Activated CD8-positive, alpha-beta memory T cell treated with anti-CD3 and anti-CD28 coated beads, Interleukin-2, amount 50 U/mL, for 48 hours (primary cell): ENCODE results near the gene NHERF1.

Experiments used
- DNase-seq: peaks from one replicate; pipeline ENCODE4 v3.0.0-alpha.2; 2020

NHERF1 gene

GRCh38 chr17:74748529-74749278 is at the start of gene NHERF1:
TSS of gene NHERF1 (plus strand) at chr17:74748628. CDS start at chr17:74748847, 219 bp downstream.
- peak; percentile 97 for DNase-seq

- DNase-seq, result no peak
These were observed 49.2 kb upstream of the NHERF1 start for GRCh38 chr17:74699236-74699635.

- no peak for DNase-seq
These were observed 46.1 kb upstream of the NHERF1 start for GRCh38 chr17:74702116-74702871.

- no peak for DNase-seq
These were observed 45.1 kb upstream of the NHERF1 start for GRCh38 chr17:74703311-74703710.

- no peak for DNase-seq
These were observed 43.9 kb upstream of the NHERF1 start for GRCh38 chr17:74704544-74704943.

- no peak for DNase-seq
These were observed 37.2 kb upstream of the NHERF1 start for GRCh38 chr17:74711058-74711824.

GRCh38 chr17:74712301-74712700 is 36.1 kb upstream of the NHERF1 start:
- DNase-seq, result no peak

- no peak for DNase-seq
These were observed 35.7 kb upstream of the NHERF1 start, which contains the start of gene CD300LF for GRCh38 chr17:74712756-74713155. TSS of gene CD300LF (minus strand) at chr17:74712923. CDS start at chr17:74712866, 57 bp downstream.

- DNase-seq, result no peak
These were observed 35.2 kb upstream of the NHERF1 start for GRCh38 chr17:74713171-74713755.

GRCh38 chr17:74715144-74715543 is 33.3 kb upstream of the NHERF1 start:
- DNase-seq, result no peak

- no peak for DNase-seq
These were observed 27.9 kb upstream of the NHERF1 start for GRCh38 chr17:74720506-74720905.

- DNase-seq, result no peak
These were observed 25.6 kb upstream of the NHERF1 start for GRCh38 chr17:74722782-74723181.

GRCh38 chr17:74723891-74724290 is 24.5 kb upstream of the NHERF1 start:
- no peak for DNase-seq

GRCh38 chr17:74725111-74725510 is 23.3 kb upstream of the NHERF1 start:
- no peak for DNase-seq

- DNase-seq, result no peak
These were observed 20.3 kb upstream of the NHERF1 start for GRCh38 chr17:74728033-74728701.

GRCh38 chr17:74728702-74729075 is 19.7 kb upstream of the NHERF1 start:
- DNase-seq, result no peak

- no peak for DNase-seq
These were observed 19.1 kb upstream of the NHERF1 start for GRCh38 chr17:74729368-74729767.

- no peak for DNase-seq
These were observed 18.6 kb upstream of the NHERF1 start for GRCh38 chr17:74729866-74730265.

GRCh38 chr17:74730491-74731346 is 17.7 kb upstream of the NHERF1 start:
- peak; percentile 68 for DNase-seq

GRCh38 chr17:74731347-74731605 is 17.2 kb upstream of the NHERF1 start:
- DNase-seq, result no peak

- DNase-seq, result no peak
These were observed 16.2 kb upstream of the NHERF1 start for GRCh38 chr17:74732042-74732867.
